Measurements from ENCODE around the gene RNF141.

The RNF141 gene

DNA sequence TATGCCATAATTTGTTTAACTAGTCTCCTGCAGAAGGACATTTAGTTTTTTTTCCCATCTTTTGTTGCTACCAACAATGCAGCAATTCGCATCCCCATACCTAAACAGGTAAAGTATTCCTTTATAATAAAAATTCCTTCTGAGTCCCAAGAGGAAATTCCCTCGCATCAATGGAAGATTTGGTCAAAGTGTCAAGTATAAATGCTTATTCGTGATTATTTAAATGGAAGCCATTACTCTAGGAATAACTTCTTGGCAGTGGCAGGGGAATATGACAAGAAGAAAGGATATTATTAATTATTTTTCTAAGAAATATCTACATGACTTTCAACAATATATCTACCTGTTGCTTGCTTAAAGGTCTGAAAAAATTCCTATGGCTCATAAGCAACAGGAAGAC lies 25.6 kb downstream of the RNF141 start:
- Histone ChIP-seq H2BK5ac (ENCODE audit: low read depth, low read length, poor library complexity, severe bottlenecking) (no peak overlapping the region), H3K4ac (ENCODE audit: low read depth in 1 of 2, low read length in 2 of 2) (no peak overlapping the region), H2BK15ac (ENCODE audit: low read depth, poor library complexity, severe bottlenecking) (no peak overlapping the region), H2AK5ac (ENCODE audit: low read length, severe bottlenecking) (no peak overlapping the region), H3K79me1 (replicated peaks; ENCODE audit: low read length, poor library complexity, severe bottlenecking) (peaks cover 9% of the 10 kb centered on the region), H3K36me3 (ENCODE audit: control insufficient read depth in 1 of 2, insufficient read depth in 2 of 2, low read depth in 1 of 2, low read length in 2 of 2) (peaks cover 10 to 82% of the 10 kb centered on the region in 2 experiments), H3K4me2 (ENCODE audit: low read length, poor library complexity, severe bottlenecking) (no peak overlapping the region), H3K9me3 (ENCODE audit: control insufficient read depth, low read length) (no peaks in the 10 kb centered on the region), H3K14ac (ENCODE audit: low read length in 2 of 2) (no peak overlapping the region), H3K9ac (ENCODE audit: low read length) (no peak overlapping the region), H2BK120ac (ENCODE audit: low read depth, low read length) (no peak overlapping the region), H4K8ac (ENCODE audit: low read length) (no peak overlapping the region), H3K4me3 (ENCODE audit: insufficient read depth in 1 of 2, low read depth in 1 of 2, low read length in 2 of 2) (no peak overlapping the region), H3K27me3 (ENCODE audit: control insufficient read depth in 1 of 2, insufficient read depth in 1 of 2, low read length in 2 of 2) (no peaks in the 10 kb centered on the region), H4K91ac (ENCODE audit: low read length) (no peak overlapping the region), H2AFZ (ENCODE audit: low read depth, low read length) (no peak overlapping the region), H3K18ac (ENCODE audit: low read depth in 1 of 2, low read length in 2 of 2) (no peak overlapping the region), H2BK12ac (ENCODE audit: low read length in 2 of 2) (no peak overlapping the region), H3K4me1 (ENCODE audit: control insufficient read depth, insufficient read depth, low read depth, low read length) (no peaks in the 10 kb centered on the region), H3K23ac (ENCODE audit: low read length in 2 of 2) (no peak overlapping the region), H3K27ac (ENCODE audit: low read length, poor library complexity, severe bottlenecking) (no peak overlapping the region)
- no peak for DNase-seq
- no CpG with 5 or more reads among the region's 3 CpGs for WGBS

DNA sequence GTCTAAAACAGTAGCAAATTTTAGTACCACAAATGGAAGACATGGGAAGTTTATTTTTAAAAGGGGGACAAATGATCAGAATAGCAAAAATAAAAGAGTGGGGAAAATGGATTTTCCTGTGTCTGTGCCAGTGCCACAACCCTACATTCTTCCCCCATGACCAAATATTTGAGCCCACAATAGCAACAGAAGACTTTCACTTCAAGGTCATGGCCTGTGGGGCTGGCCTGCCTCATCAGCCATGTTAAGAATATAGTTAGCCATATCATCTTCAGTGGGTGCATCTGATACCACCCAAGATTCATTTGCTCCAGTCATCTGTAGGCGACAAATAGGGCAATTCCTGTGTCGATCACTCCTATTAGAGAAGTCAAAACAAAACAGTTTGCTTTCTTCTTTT lies 26.3 kb downstream of the RNF141 start:
- Histone ChIP-seq H2AK5ac (ENCODE audit: low read length, severe bottlenecking) (no peak overlapping the region), H3K4me3 (ENCODE audit: insufficient read depth in 1 of 2, low read depth in 1 of 2, low read length in 2 of 2) (no peak overlapping the region), H2BK12ac (ENCODE audit: low read length in 2 of 2) (no peak overlapping the region), H3K9me3 (ENCODE audit: control insufficient read depth, low read length) (no peaks in the 10 kb centered on the region), H4K91ac (ENCODE audit: low read length) (no peak overlapping the region), H4K8ac (ENCODE audit: low read length) (no peak overlapping the region), H2BK15ac (ENCODE audit: low read depth, poor library complexity, severe bottlenecking) (no peak overlapping the region), H3K23ac (ENCODE audit: low read length in 2 of 2) (no peak overlapping the region), H3K9ac (ENCODE audit: low read length) (peak overlapping the region; percentile 63), H3K4ac (ENCODE audit: low read depth in 1 of 2, low read length in 2 of 2) (no peak overlapping the region), H3K4me1 (ENCODE audit: control insufficient read depth, insufficient read depth, low read depth, low read length) (no peaks in the 10 kb centered on the region), H3K18ac (ENCODE audit: low read depth in 1 of 2, low read length in 2 of 2) (peak overlapping the region in 1 of 2 experiments; percentile 16), H3K36me3 (ENCODE audit: control insufficient read depth in 1 of 2, insufficient read depth in 2 of 2, low read depth in 1 of 2, low read length in 2 of 2) (peaks cover 8 to 75% of the 10 kb centered on the region in 2 experiments), H3K4me2 (ENCODE audit: low read length, poor library complexity, severe bottlenecking) (no peak overlapping the region), H3K27ac (ENCODE audit: low read length, poor library complexity, severe bottlenecking) (no peak overlapping the region), H3K27me3 (ENCODE audit: control insufficient read depth in 1 of 2, insufficient read depth in 1 of 2, low read length in 2 of 2) (no peaks in the 10 kb centered on the region), H2BK120ac (ENCODE audit: low read depth, low read length) (no peak overlapping the region), H2AFZ (ENCODE audit: low read depth, low read length) (no peak overlapping the region), H3K14ac (ENCODE audit: low read length in 2 of 2) (no peak overlapping the region), H3K79me1 (replicated peaks; ENCODE audit: low read length, poor library complexity, severe bottlenecking) (peaks cover 9% of the 10 kb centered on the region), H2BK5ac (ENCODE audit: low read depth, low read length, poor library complexity, severe bottlenecking) (no peak overlapping the region)
- no CpG with 5 or more reads among the region's 2 CpGs for WGBS
- peak; percentile 37 for DNase-seq

DNA sequence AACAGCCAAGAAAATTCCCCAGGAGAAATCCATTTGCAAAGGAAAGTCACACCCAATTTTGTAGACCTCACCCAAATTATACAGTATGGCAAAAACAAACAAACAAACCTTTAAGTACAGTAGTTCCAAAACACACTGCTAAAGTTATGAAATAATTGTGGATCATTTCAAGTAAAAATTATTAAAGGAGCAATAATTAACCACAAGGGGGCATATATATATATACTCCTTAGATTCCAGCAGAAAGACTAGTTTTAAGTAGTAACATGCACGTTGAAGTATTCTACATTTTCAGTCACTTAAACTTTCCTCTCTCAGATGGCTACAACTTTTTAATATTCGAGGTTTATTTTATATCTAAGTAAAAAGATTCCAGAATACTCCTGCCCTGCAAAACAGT lies 26.8 kb downstream of the RNF141 start:
- no peak overlapping the region for H2BK15ac ChIP-seq (ENCODE audit: low read depth, poor library complexity, severe bottlenecking)
- WGBS = no CpG with 5 or more reads among the region's 2 CpGs
- no peak overlapping the region for H3K27ac ChIP-seq (ENCODE audit: low read length, poor library complexity, severe bottlenecking)

DNA sequence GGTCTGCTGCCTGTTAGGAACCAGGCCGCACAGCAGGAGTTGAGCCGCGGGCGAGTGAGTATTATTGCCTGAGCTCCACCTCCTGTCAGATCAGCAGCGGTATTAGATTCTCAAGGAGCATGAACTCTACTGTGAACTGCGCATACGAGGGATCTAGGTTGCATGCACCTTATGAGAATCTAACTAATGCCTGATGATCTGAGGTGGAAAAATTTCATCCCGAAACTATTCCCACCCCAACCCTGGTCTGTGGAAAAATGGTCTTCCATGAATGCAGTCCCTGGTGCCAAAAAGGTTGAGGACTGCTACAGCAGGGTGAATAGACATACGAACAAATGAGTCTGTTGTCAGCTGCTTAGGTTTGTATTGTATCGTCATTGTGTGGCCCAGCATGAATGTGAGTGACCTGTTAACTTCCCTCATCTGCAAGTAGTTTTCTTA lies 29.8 kb downstream of the RNF141 start:
- no peak for DNase-seq
- no peak overlapping the region for H3K14ac ChIP-seq (ENCODE audit: low read length in 2 of 2)
- WGBS = 65% methylated on average over 10 of the region's 10 CpGs
- no peak overlapping the region for H3K4me3 ChIP-seq (ENCODE audit: insufficient read depth in 1 of 2, low read depth in 1 of 2, low read length in 2 of 2)
- H3K79me1 ChIP-seq (replicated peaks; ENCODE audit: low read length, poor library complexity, severe bottlenecking) = peaks cover 6% of the 10 kb centered on the region
- H3K9me3 ChIP-seq (ENCODE audit: control insufficient read depth, low read length) = no peaks in the 10 kb centered on the region
- no peak overlapping the region for H3K4me2 ChIP-seq (ENCODE audit: low read length, poor library complexity, severe bottlenecking)
- H2BK120ac ChIP-seq (ENCODE audit: low read depth, low read length) = no peak overlapping the region
- no peak overlapping the region for H2BK12ac ChIP-seq (ENCODE audit: low read length in 2 of 2)
- no peak overlapping the region for H3K23ac ChIP-seq (ENCODE audit: low read length in 2 of 2)
- peaks cover 3 to 50% of the 10 kb centered on the region in 2 experiments for H3K36me3 ChIP-seq (ENCODE audit: control insufficient read depth in 1 of 2, insufficient read depth in 2 of 2, low read depth in 1 of 2, low read length in 2 of 2)
- no peak overlapping the region for H2AFZ ChIP-seq (ENCODE audit: low read depth, low read length)
- H4K91ac ChIP-seq (ENCODE audit: low read length) = peak overlapping the region; percentile 39
- peak overlapping the region; percentile 19 for H4K8ac ChIP-seq (ENCODE audit: low read length)
- no peak overlapping the region for H3K18ac ChIP-seq (ENCODE audit: low read depth in 1 of 2, low read length in 2 of 2)
- no peak overlapping the region for H2BK5ac ChIP-seq (ENCODE audit: low read depth, low read length, poor library complexity, severe bottlenecking)
- no peak overlapping the region for H3K27ac ChIP-seq (ENCODE audit: low read length, poor library complexity, severe bottlenecking)
- H3K9ac ChIP-seq (ENCODE audit: low read length) = no peak overlapping the region
- H3K4me1 ChIP-seq (ENCODE audit: control insufficient read depth, insufficient read depth, low read depth, low read length) = no peaks in the 10 kb centered on the region
- no peak overlapping the region for H2AK5ac ChIP-seq (ENCODE audit: low read length, severe bottlenecking)
- H3K4ac ChIP-seq (ENCODE audit: low read depth in 1 of 2, low read length in 2 of 2) = no peak overlapping the region
- no peak overlapping the region for H2BK15ac ChIP-seq (ENCODE audit: low read depth, poor library complexity, severe bottlenecking)
- H3K27me3 ChIP-seq (ENCODE audit: control insufficient read depth in 1 of 2, insufficient read depth in 1 of 2, low read length in 2 of 2) = no peaks in the 10 kb centered on the region

More for the DNA sequence above, 26.8 kb downstream of the RNF141 start:
- Histone ChIP-seq H3K23ac (ENCODE audit: low read length in 2 of 2) (no peak overlapping the region), H3K14ac (ENCODE audit: low read length in 2 of 2) (no peak overlapping the region), H2AK5ac (ENCODE audit: low read length, severe bottlenecking) (no peak overlapping the region), H3K9me3 (ENCODE audit: control insufficient read depth, low read length) (no peaks in the 10 kb centered on the region), H4K8ac (ENCODE audit: low read length) (no peak overlapping the region), H3K4me1 (ENCODE audit: control insufficient read depth, insufficient read depth, low read depth, low read length) (no peaks in the 10 kb centered on the region), H3K4me3 (ENCODE audit: insufficient read depth in 1 of 2, low read depth in 1 of 2, low read length in 2 of 2) (no peak overlapping the region), H2BK5ac (ENCODE audit: low read depth, low read length, poor library complexity, severe bottlenecking) (no peak overlapping the region), H3K27me3 (ENCODE audit: control insufficient read depth in 1 of 2, insufficient read depth in 1 of 2, low read length in 2 of 2) (no peaks in the 10 kb centered on the region), H2AFZ (ENCODE audit: low read depth, low read length) (no peak overlapping the region), H3K79me1 (replicated peaks; ENCODE audit: low read length, poor library complexity, severe bottlenecking) (peaks cover 9% of the 10 kb centered on the region), H3K9ac (ENCODE audit: low read length) (peak overlapping the region; percentile 63), H4K91ac (ENCODE audit: low read length) (no peak overlapping the region), H3K4me2 (ENCODE audit: low read length, poor library complexity, severe bottlenecking) (no peak overlapping the region), H3K36me3 (ENCODE audit: control insufficient read depth in 1 of 2, insufficient read depth in 2 of 2, low read depth in 1 of 2, low read length in 2 of 2) (peaks cover 6 to 70% of the 10 kb centered on the region in 2 experiments), H2BK12ac (ENCODE audit: low read length in 2 of 2) (no peak overlapping the region), H2BK120ac (ENCODE audit: low read depth, low read length) (no peak overlapping the region), H3K18ac (ENCODE audit: low read depth in 1 of 2, low read length in 2 of 2) (no peak overlapping the region), H3K4ac (ENCODE audit: low read depth in 1 of 2, low read length in 2 of 2) (no peak overlapping the region)
- DNase-seq = peak; percentile 33

Data from mesenchymal stem cell (in vitro differentiated cells and primary cell).